Upper lobe of left lung (tissue), 4 donors: Measurements from ENCODE around the gene FNTB.

Experiments used
- CTCF ChIP-seq, 6 experiments: fragments of 450-650 bp in 4 of 6; fragments of 200-600 bp in 2 of 6; sonication (generic) in 2 of 6; IDR thresholded peaks; one replicate each; pipeline ENCODE4 v1.5.1; 2016 to 2019; ENCODE audit warnings: antibody characterized with exemption in 6 of 6
- POLR2A ChIP-seq, 4 donors: fragments of 450-650 bp; IDR thresholded peaks; one replicate each; pipeline ENCODE4 v1.5.1; 2016 to 2017; ENCODE audit warnings: antibody characterized with exemption in 4 of 4, mild to moderate bottlenecking in 2 of 4

GRCh38 chr14:64995291-64995690, 8.6 kb downstream of the FNTB start:
- TF ChIP-seq CTCF (IDR thresholded peaks at IDR 0.05), result no peak
- TF ChIP-seq POLR2A (IDR thresholded peaks at IDR 0.05), result no peak
